GM23248 (cell line): ENCODE data around the gene IL1RAPL2. TPM values are rescaled to one million over a fixed set of nuclear protein-coding genes. Genes with fewer than 3 reads are reported as not detected.

ENCODE experiments used
- DNase-seq: peaks from one replicate; pipeline ENCODE4 v3.0.0-alpha.2; 2015
- H2AFZ ChIP-seq: fragments of 200-600 bp; sonication (generic); 2 replicates; pipeline ENCODE4 v1.6.1; 2016; ENCODE audit warnings: antibody characterized with exemption
- H3F3A ChIP-seq: fragments of 200-600 bp; sonication (generic); 2 replicates; pipeline ENCODE4 v1.6.1; 2016; ENCODE audit warnings: mild to moderate bottlenecking, antibody characterized with exemption, mixed run types; ENCODE audit not compliant: insufficient read depth
- H3K27ac ChIP-seq: fragments of 200-600 bp; sonication (generic); 2 replicates; pipeline ENCODE4 v1.5.1; 2016; ENCODE audit warnings: mild to moderate bottlenecking
- H3K27me3 ChIP-seq: fragments of 200-600 bp; sonication (generic); replicated peaks from 2 replicates; pipeline ENCODE4 v1.6.1; 2016; ENCODE audit warnings: mild to moderate bottlenecking; ENCODE audit not compliant: insufficient read depth
- H3K36me3 ChIP-seq: fragments of 200-600 bp; sonication (generic); 2 replicates; pipeline ENCODE4 v1.6.1; 2016; ENCODE audit warnings: low read depth, mild to moderate bottlenecking
- H3K4me1 ChIP-seq: fragments of 200-600 bp; sonication (generic); 2 replicates; pipeline ENCODE4 v1.6.1; 2016; ENCODE audit warnings: mild to moderate bottlenecking; ENCODE audit not compliant: insufficient read depth
- H3K4me2 ChIP-seq: fragments of 200-600 bp; sonication (generic); one replicate; pipeline ENCODE4 v1.6.1; 2016; ENCODE audit warnings: mild to moderate bottlenecking; ENCODE audit not compliant: unreplicated experiment
- H3K4me3 ChIP-seq: fragments of 200-600 bp; sonication (generic); 2 replicates; pipeline ENCODE4 v1.5.1; 2016; ENCODE audit warnings: mild to moderate bottlenecking
- H3K79me2 ChIP-seq: fragments of 200-600 bp; sonication (generic); 2 replicates; pipeline ENCODE4 v1.6.1; 2016; ENCODE audit warnings: mild to moderate bottlenecking; ENCODE audit not compliant: insufficient read depth
- H3K9ac ChIP-seq: fragments of 200-600 bp; sonication (generic); 2 replicates; pipeline ENCODE4 v1.6.1; 2016; ENCODE audit warnings: mild to moderate bottlenecking
- H3K9me2 ChIP-seq: fragments of 200-600 bp; sonication (generic); 2 replicates; pipeline ENCODE4 v1.6.1; 2016; ENCODE audit warnings: mixed run types, mild to moderate bottlenecking, moderate library complexity; ENCODE audit not compliant: insufficient read depth
- H3K9me3 ChIP-seq: fragments of 200-600 bp; sonication (generic); one replicate; pipeline ENCODE4 v1.6.1; 2017; ENCODE audit warnings: low read depth
- H4K20me1 ChIP-seq: fragments of 200-600 bp; sonication (generic); 2 replicates; pipeline ENCODE4 v1.6.0; 2016; ENCODE audit not compliant: insufficient read depth
- EZH2 ChIP-seq: fragments of 200-600 bp; sonication (generic); IDR thresholded peaks from 2 replicates; pipeline ENCODE4 v1.6.1; 2018; ENCODE audit warnings: antibody characterized with exemption, mild to moderate bottlenecking; ENCODE audit not compliant: insufficient read depth, poor library complexity, severe bottlenecking
- EZH2phosphoT487 ChIP-seq: fragments of 200-600 bp; sonication (generic); IDR thresholded peaks from 2 replicates; pipeline ENCODE4 v1.6.1; 2018; ENCODE audit warnings: antibody characterized with exemption, moderate library complexity, mild to moderate bottlenecking, low read depth; ENCODE audit not compliant: insufficient read depth
- WGBS, 2 experiments: methylation state at CpG; one replicate each; pipeline ENCODE4 v1.1.6; 2015 to 2017; ENCODE audit warnings: low lambda C conversion rate in 2 of 2, low coverage in 1 of 2; ENCODE audit errors: missing lambda C conversion rate in 2 of 2; 5-methylcytosine and 5-hydroxymethylcytosine counted together
- in situ Hi-C: fragments of 300-500 bp; cut with MboI; formaldehyde crosslinking; loops from 2 replicates; pipeline ENCODE4 v1.15.0; 2020
- polyA plus RNA-seq: library from polyadenylated mRNA; unstranded; fragments of >200 nt; fragmentation: Nextera tagmentation; extraction: Ambion mirVana; gene quantifications from 2 replicates; pipeline ENCODE4 v1.2.1, GENCODE V29; 2016
- total RNA-seq: library from RNA; depleted of rRNA; stranded (reverse); fragments of >200 nt; shearing (Covaris generic); gene quantifications from 2 replicates; pipeline ENCODE4 v1.2.3, GENCODE V29; 2014

The IL1RAPL2 gene
- total and polyA plus RNA-seq, 2 experiments from 2014 or later = not detected

DNA sequence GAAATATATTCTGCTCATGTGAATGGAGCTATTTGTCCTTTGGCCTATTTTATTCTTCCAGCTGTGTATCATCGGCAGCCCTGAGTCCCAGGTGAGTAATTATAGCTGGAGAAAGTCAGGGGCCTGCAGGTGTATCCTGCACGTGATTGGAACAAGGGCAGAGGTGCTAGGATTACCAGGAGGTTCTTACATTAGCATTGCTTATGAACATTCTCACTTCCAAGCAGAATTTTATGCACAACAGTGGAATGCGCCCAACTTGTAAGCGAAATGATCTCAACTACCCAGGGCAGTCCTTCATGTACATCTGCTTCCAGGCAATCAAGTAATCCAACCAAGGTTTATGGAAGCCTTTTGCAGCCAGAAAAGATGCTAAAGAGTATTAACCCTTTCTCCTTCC, 1187.4 kb downstream of the IL1RAPL2 start:
- in situ Hi-C loops = no loop called here
- Histone ChIP-seq H3K9me2 (no peaks in the 10 kb centered on the region), H3K4me3 (no peak overlapping the region), H3K4me1 (no peaks in the 10 kb centered on the region), H2AFZ (no peak overlapping the region), H3K9ac (no peak overlapping the region), H4K20me1 (no peaks in the 10 kb centered on the region), H3K9me3 (no peaks in the 10 kb centered on the region), H3K27ac (no peak overlapping the region), H3K27me3 (no peaks in the 10 kb centered on the region), H3K79me2 (no peaks in the 10 kb centered on the region), H3K36me3 (no peaks in the 10 kb centered on the region), H3K4me2 (no peak overlapping the region), H3F3A (no peaks in the 10 kb centered on the region)
- no peak for TF ChIP-seq EZH2
- WGBS, 2 experiments = 22 to 41% methylated on average over 4 of the region's 4 CpGs
- DNase-seq = no peak

DNA sequence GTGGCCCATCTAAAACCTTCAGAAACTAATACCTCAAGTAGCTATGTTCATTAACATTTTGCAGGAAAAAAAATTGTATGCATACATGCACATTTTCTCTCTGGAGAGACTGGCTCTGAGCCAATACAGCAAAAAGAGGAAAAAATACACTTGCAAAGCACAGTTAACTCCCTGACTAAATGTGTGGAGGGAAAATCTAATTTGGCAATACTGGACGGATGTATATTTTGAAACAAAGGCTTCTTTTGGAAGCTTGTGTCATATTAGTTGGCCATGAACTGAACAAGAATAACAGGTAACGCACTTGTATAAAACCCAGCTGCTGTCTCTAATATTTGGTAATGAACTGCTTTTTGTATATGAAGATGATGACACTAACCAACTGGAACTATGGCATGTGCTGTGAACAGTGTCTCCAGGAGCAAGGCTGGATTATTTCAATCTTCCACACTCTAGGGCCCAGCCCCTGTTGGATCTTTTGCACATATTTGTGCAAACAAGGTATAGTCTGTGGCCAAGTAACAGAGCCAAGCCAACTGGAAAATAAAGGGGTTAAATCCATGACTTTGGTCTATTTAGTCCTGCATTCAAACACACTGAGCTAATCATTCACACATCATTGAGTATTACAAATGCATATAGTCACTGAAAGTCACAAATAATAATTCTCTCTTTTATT, 1188.4 kb downstream of the IL1RAPL2 start:
- no peak for TF ChIP-seq EZH2phosphoT487
- TF ChIP-seq EZH2 = no peak

DNA sequence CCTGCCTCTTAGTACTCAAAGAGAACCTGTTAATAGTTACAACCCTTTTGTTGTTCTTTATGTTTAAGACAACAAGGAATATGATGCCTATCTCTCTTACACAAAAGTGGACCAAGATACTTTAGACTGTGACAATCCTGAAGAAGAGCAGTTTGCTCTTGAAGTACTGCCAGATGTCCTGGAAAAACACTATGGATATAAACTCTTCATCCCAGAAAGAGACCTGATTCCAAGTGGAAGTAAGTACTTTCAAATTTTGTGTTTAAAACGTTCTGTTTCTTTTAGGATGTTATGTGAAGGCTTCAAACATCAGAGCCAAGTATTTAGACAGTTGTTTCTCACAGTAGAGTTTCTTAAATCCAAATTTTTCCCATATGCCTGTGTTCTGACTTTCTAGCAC, 1189.1 kb downstream of the IL1RAPL2 start:
- DNase-seq = no peak
- H3K36me3 ChIP-seq = no peaks in the 10 kb centered on the region
- no peak overlapping the region for H3K4me2 ChIP-seq
- 0% methylated on average over 1 of the region's 1 CpG for WGBS, 2 experiments
- in situ Hi-C loops = no loop called here
- no peaks in the 10 kb centered on the region for H3F3A ChIP-seq
- H2AFZ ChIP-seq = no peak overlapping the region
- no peaks in the 10 kb centered on the region for H3K9me3 ChIP-seq
- H3K27me3 ChIP-seq = no peaks in the 10 kb centered on the region
- H3K27ac ChIP-seq = no peak overlapping the region
- H3K9me2 ChIP-seq = no peaks in the 10 kb centered on the region
- TF ChIP-seq EZH2phosphoT487 = no peak
- TF ChIP-seq EZH2 = no peak
- no peaks in the 10 kb centered on the region for H3K4me1 ChIP-seq
- H3K4me3 ChIP-seq = no peak overlapping the region
- H3K79me2 ChIP-seq = no peaks in the 10 kb centered on the region
- H3K9ac ChIP-seq = no peak overlapping the region
- no peaks in the 10 kb centered on the region for H4K20me1 ChIP-seq

More for the DNA sequence above, 1188.4 kb downstream of the IL1RAPL2 start:
- no peaks in the 10 kb centered on the region for H3K27me3 ChIP-seq
- no peak overlapping the region for H3K9ac ChIP-seq
- H3K9me3 ChIP-seq = no peaks in the 10 kb centered on the region
- no peaks in the 10 kb centered on the region for H3K9me2 ChIP-seq
- no peak overlapping the region for H2AFZ ChIP-seq
- DNase-seq = no peak
- H3K4me3 ChIP-seq = no peak overlapping the region
- no peaks in the 10 kb centered on the region for H4K20me1 ChIP-seq
- no peaks in the 10 kb centered on the region for H3K4me1 ChIP-seq
- H3K36me3 ChIP-seq = no peaks in the 10 kb centered on the region
- no peaks in the 10 kb centered on the region for H3F3A ChIP-seq
- H3K27ac ChIP-seq = no peak overlapping the region
- WGBS, 2 experiments = 8 to 9% methylated on average over 2 of the region's 2 CpGs
- no peak overlapping the region for H3K4me2 ChIP-seq
- no peaks in the 10 kb centered on the region for H3K79me2 ChIP-seq
- in situ Hi-C loops = no loop called here

DNA sequence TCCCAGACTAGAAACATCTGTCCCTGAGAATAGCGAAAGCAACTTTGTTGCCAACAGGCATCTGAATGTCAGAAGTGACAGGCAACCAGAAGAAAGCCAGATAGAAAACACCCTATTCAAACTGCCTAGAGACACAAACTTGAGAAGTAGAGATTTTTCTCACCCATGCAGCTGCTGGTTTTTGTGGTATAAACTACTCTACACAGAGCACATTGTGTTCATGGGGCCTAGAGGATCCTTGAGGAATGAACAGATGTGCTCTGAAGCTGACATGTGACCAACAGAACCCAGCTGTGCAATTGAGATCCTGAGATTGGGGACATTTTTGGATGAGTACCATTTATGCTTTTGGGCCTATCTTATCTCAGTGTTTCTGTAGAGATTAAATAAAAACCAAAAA, 1192.8 kb downstream of the IL1RAPL2 start:
- no peak for DNase-seq
- H3K36me3 ChIP-seq = no peaks in the 10 kb centered on the region

More for the DNA sequence above, 1192.8 kb downstream of the IL1RAPL2 start:
- Histone ChIP-seq H3K4me1 (no peaks in the 10 kb centered on the region), H3K9me3 (no peaks in the 10 kb centered on the region), H3K9ac (no peak overlapping the region), H2AFZ (no peak overlapping the region), H3K79me2 (no peaks in the 10 kb centered on the region), H3K4me2 (no peak overlapping the region), H3F3A (no peaks in the 10 kb centered on the region), H3K27ac (no peak overlapping the region), H3K4me3 (no peak overlapping the region), H3K9me2 (no peaks in the 10 kb centered on the region), H3K27me3 (no peaks in the 10 kb centered on the region), H4K20me1 (no peaks in the 10 kb centered on the region)
- TF ChIP-seq EZH2phosphoT487 = no peak
- TF ChIP-seq EZH2 = no peak
- in situ Hi-C loops = no loop called here
- 0% methylated on average over 1 of the region's 1 CpG for WGBS, 2 experiments
